Esophagus (tissue), 2 donors: ENCODE measurements around the gene PRDM8. TPM values are rescaled to one million over a fixed set of nuclear protein-coding genes. Genes with fewer than 3 reads are reported as not detected.

Source experiments
- H3K27ac ChIP-seq, 2 donors: one replicate each; pipeline ENCODE4 v1.5.1; 2013; ENCODE audit warnings: low read depth in 2 of 2, mild to moderate bottlenecking in 2 of 2, inconsistent platforms in 1 of 2, low read length in 1 of 2, moderate library complexity in 1 of 2
- H3K27me3 ChIP-seq, 2 donors: one replicate each; pipeline ENCODE4 v1.6.1; 2013; ENCODE audit warnings: low read length in 2 of 2, control low read depth in 1 of 2, mild to moderate bottlenecking in 1 of 2; ENCODE audit not compliant: insufficient read depth in 2 of 2, control insufficient read depth in 1 of 2
- H3K36me3 ChIP-seq, 2 donors: one replicate each; pipeline ENCODE4 v1.6.1; 2013; ENCODE audit warnings: low read length in 1 of 2; ENCODE audit not compliant: control insufficient read depth in 2 of 2, insufficient read depth in 2 of 2
- H3K4me1 ChIP-seq, 2 donors: one replicate each; pipeline ENCODE4 v1.6.1; 2013; ENCODE audit warnings: low read length in 1 of 2; ENCODE audit not compliant: control insufficient read depth in 2 of 2, insufficient read depth in 2 of 2
- H3K4me3 ChIP-seq, 2 donors: one replicate each; pipeline ENCODE4 v1.5.1; 2013; ENCODE audit warnings: low read length in 2 of 2, mild to moderate bottlenecking in 2 of 2, low read depth in 1 of 2, moderate library complexity in 1 of 2
- H3K9me3 ChIP-seq, 2 donors: one replicate each; pipeline ENCODE4 v1.6.1; 2013; ENCODE audit warnings: mild to moderate bottlenecking in 2 of 2, low read depth in 1 of 2, low read length in 1 of 2, moderate library complexity in 1 of 2; ENCODE audit not compliant: control insufficient read depth in 2 of 2, insufficient read depth in 1 of 2
- WGBS, 2 donors: extraction: QIAGEN DNeasy Blood & Tissue Kit; methylation state at CpG; one replicate each; pipeline ENCODE4 v1.1.7; 2013; 5-methylcytosine and 5-hydroxymethylcytosine counted together
- polyA plus RNA-seq, 2 donors: library from polyadenylated mRNA; stranded (reverse); fragments of 200-250 nt; gene quantifications; one replicate each; pipeline ENCODE4 v1.2.3, GENCODE V29; 2013
- donor health status: healthy with polysubstance abuse.
- donor health status: Bipolar disorder and iron deficiency.

The PRDM8 gene
- polyA plus RNA-seq, 2 donors: 1.2 to 1.5 TPM

GRCh38 chr4:80206521-80207171, 9.3 kb downstream of the PRDM8 start:
- Histone ChIP-seq H3K4me1 (peaks cover 0 to 5% of the 10 kb centered on the region in 2 donors), H3K9me3 (no peaks in the 10 kb centered on the region), H3K27me3 (no peaks in the 10 kb centered on the region), H3K4me3 (no peak overlapping the region), H3K36me3 (no peaks in the 10 kb centered on the region), H3K27ac (no peak overlapping the region)
- WGBS, 2 donors: 66 to 74% methylated on average over 29 of the region's 29 CpGs

- H3K4me3 ChIP-seq: no peak overlapping the region
- peaks cover 0 to 2% of the 10 kb centered on the region in 2 donors for H3K4me1 ChIP-seq
- WGBS, 2 donors: 48 to 53% methylated on average over 25 to 27 of the region's 27 CpGs
- H3K36me3 ChIP-seq: no peaks in the 10 kb centered on the region
- no peak overlapping the region for H3K27ac ChIP-seq
- no peaks in the 10 kb centered on the region for H3K9me3 ChIP-seq
- H3K27me3 ChIP-seq: no peaks in the 10 kb centered on the region
Measured at GRCh38 chr4:80207172-80207583, 9.9 kb downstream of the PRDM8 start.

GRCh38 chr4:80207664-80208063, 10.4 kb downstream of the PRDM8 start:
- H3K27ac ChIP-seq: no peak overlapping the region
- H3K9me3 ChIP-seq: no peaks in the 10 kb centered on the region
- 80 to 86% methylated on average over 10 of the region's 10 CpGs for WGBS, 2 donors
- H3K27me3 ChIP-seq: no peaks in the 10 kb centered on the region
- no peak overlapping the region for H3K4me3 ChIP-seq
- H3K36me3 ChIP-seq: no peaks in the 10 kb centered on the region
- H3K4me1 ChIP-seq: peaks cover 0 to 2% of the 10 kb centered on the region in 2 donors

GRCh38 chr4:80208610-80209339, 11.5 kb downstream of the PRDM8 start:
- H3K27ac ChIP-seq: no peak overlapping the region
- H3K36me3 ChIP-seq: no peaks in the 10 kb centered on the region
- H3K27me3 ChIP-seq: no peaks in the 10 kb centered on the region
- H3K4me3 ChIP-seq: no peak overlapping the region
- WGBS, 2 donors: 69 to 76% methylated on average over 4 of the region's 4 CpGs
- H3K4me1 ChIP-seq: peaks cover 0 to 2% of the 10 kb centered on the region in 2 donors
- H3K9me3 ChIP-seq: no peaks in the 10 kb centered on the region

GRCh38 chr4:80209340-80209701, 12.0 kb downstream of the PRDM8 start:
- WGBS, 2 donors: 88 to 90% methylated on average over 2 of the region's 2 CpGs
- Histone ChIP-seq H3K4me1 (peaks cover 0 to 2% of the 10 kb centered on the region in 2 donors), H3K9me3 (no peaks in the 10 kb centered on the region), H3K36me3 (no peaks in the 10 kb centered on the region), H3K27me3 (no peaks in the 10 kb centered on the region), H3K27ac (no peak overlapping the region), H3K4me3 (no peak overlapping the region)

- no peak overlapping the region for H3K4me3 ChIP-seq
- H3K4me1 ChIP-seq: peaks cover 0 to 2% of the 10 kb centered on the region in 2 donors
- no peaks in the 10 kb centered on the region for H3K36me3 ChIP-seq
- no peak overlapping the region for H3K27ac ChIP-seq
- no peaks in the 10 kb centered on the region for H3K27me3 ChIP-seq
- WGBS, 2 donors: 68 to 70% methylated on average over 2 of the region's 2 CpGs
- no peaks in the 10 kb centered on the region for H3K9me3 ChIP-seq
Measured at GRCh38 chr4:80210549-80210948, 13.2 kb downstream of the PRDM8 start.

- H3K4me3 ChIP-seq: no peak overlapping the region
- no peaks in the 10 kb centered on the region for H3K36me3 ChIP-seq
- WGBS, 2 donors: 63 to 78% methylated on average over 5 of the region's 5 CpGs
- no peak overlapping the region for H3K27ac ChIP-seq
- no peaks in the 10 kb centered on the region for H3K4me1 ChIP-seq
- no peaks in the 10 kb centered on the region for H3K27me3 ChIP-seq
- H3K9me3 ChIP-seq: no peaks in the 10 kb centered on the region
Measured at GRCh38 chr4:80213117-80213815, 16.0 kb downstream of the PRDM8 start.

- H3K27me3 ChIP-seq: no peaks in the 10 kb centered on the region
- H3K36me3 ChIP-seq: no peaks in the 10 kb centered on the region
- H3K27ac ChIP-seq: no peak overlapping the region
- WGBS, 2 donors: 4 to 7% methylated on average over 5 of the region's 5 CpGs
- H3K4me3 ChIP-seq: no peak overlapping the region
- no peaks in the 10 kb centered on the region for H3K4me1 ChIP-seq
- no peaks in the 10 kb centered on the region for H3K9me3 ChIP-seq
Measured at GRCh38 chr4:80215449-80216052, 18.2 kb downstream of the PRDM8 start.

- H3K27me3 ChIP-seq: no peaks in the 10 kb centered on the region
- H3K4me1 ChIP-seq: no peaks in the 10 kb centered on the region
- H3K9me3 ChIP-seq: no peaks in the 10 kb centered on the region
- no peak overlapping the region for H3K27ac ChIP-seq
- WGBS, 2 donors: 42 to 57% methylated on average over 2 of the region's 2 CpGs
- H3K36me3 ChIP-seq: no peaks in the 10 kb centered on the region
- H3K4me3 ChIP-seq: no peak overlapping the region
Measured at GRCh38 chr4:80216100-80216761, 18.9 kb downstream of the PRDM8 start.
